ENCODE data around the gene CRYBA2. TPM values are rescaled to one million over a fixed set of nuclear protein-coding genes. Genes with fewer than 3 reads are reported as not detected.

The CRYBA2 gene
- total RNA-seq, 1 experiment from 2014 or later: not detected

- peaks cover 10% of the 10 kb centered on the region; the same call in 1 of the 2 replicates for H3K27me3 ChIP-seq (ENCODE audit: insufficient read depth, low read length)
- DNase-seq (ENCODE audit: low read depth, low spot score) (no peak), ATAC-seq (no peak)
- no peaks in the 10 kb centered on the region for H3K36me3 ChIP-seq (ENCODE audit: control insufficient read depth in 1 of 2, insufficient read depth in 2 of 2, low read length in 2 of 2)
- CTCF ChIA-PET: interaction anchor here (1.1 kb wide), 1 partner anchor 9 kb away, joined by 7 read pairs; no protein-coding TSS in a partner anchor
- no peak overlapping the region for H3K9ac ChIP-seq (ENCODE audit: low read length)
- RAD21 ChIA-PET (ENCODE audit: low non-redundant PET in 1 of 2, low total read pairs in 2 of 2, uncharacterized antibody in 2 of 2, unreplicated experiment in 2 of 2): no interaction called here
- peak overlapping the region; percentile 66 for H3K4me2 ChIP-seq (ENCODE audit: low read length)
- intact Hi-C loops (cut with micrococcal nuclease): no loop called here
- peaks cover 0 to 31% of the 10 kb centered on the region in 2 experiments; a peak in 2 of 4 replicates for H3K4me1 ChIP-seq (ENCODE audit: control insufficient read depth in 1 of 2, insufficient read depth in 2 of 2, low read length in 2 of 2)
- POLR2A ChIA-PET: no interaction called here
- H2AFZ ChIP-seq (ENCODE audit: low read depth, low read length, poor library complexity, severe bottlenecking): no peak overlapping the region
- no peaks in the 10 kb centered on the region for H3K79me2 ChIP-seq (ENCODE audit: insufficient read depth, low read length)
- H3K27ac ChIP-seq (ENCODE audit: low read depth, low read length): no peak overlapping the region
- no peak for TF ChIP-seq SIN3A (IDR thresholded peaks at IDR 0.05; ENCODE audit: low read depth)
- no peak for TF ChIP-seq POLR2AphosphoS5 (IDR thresholded peaks at IDR 0.05; ENCODE audit: low read depth, low read length)
- no peak for TF ChIP-seq ATF3 (IDR thresholded peaks at IDR 0.05)
- TF ChIP-seq EZH2 (IDR thresholded peaks at IDR 0.05): no peak
- TF ChIP-seq RAD21 (IDR thresholded peaks at IDR 0.05; ENCODE audit: low read depth): no peak
- TF ChIP-seq ELF1 (IDR thresholded peaks at IDR 0.05; ENCODE audit: borderline replicate concordance, low read depth): no peak
- peak; percentile 75 for TF ChIP-seq REST (IDR thresholded peaks at IDR 0.05; ENCODE audit: low read depth)
- no peaks in the 10 kb centered on the region for H3K9me3 ChIP-seq (ENCODE audit: control insufficient read depth in 1 of 2, insufficient read depth in 1 of 2, low read depth in 1 of 2, low read length in 2 of 2)
- H3K4me3 ChIP-seq (replicated peaks in 1 of 2; ENCODE audit: low read depth in 1 of 2, low read length in 2 of 2): no peak overlapping the region
- H3K9me2 ChIP-seq (ENCODE audit: insufficient read depth): no peaks in the 10 kb centered on the region
- no peaks in the 10 kb centered on the region for H4K20me1 ChIP-seq (ENCODE audit: insufficient read depth)
- BruUV-seq (replicated peaks): no TSS peak
Observed at GRCh38 chr2:218961651-218962570, 31.3 kb downstream of the CRYBA2 start.

Data from HCT116 (cell line).